ENCODE results near the gene IRF2.

DNA sequence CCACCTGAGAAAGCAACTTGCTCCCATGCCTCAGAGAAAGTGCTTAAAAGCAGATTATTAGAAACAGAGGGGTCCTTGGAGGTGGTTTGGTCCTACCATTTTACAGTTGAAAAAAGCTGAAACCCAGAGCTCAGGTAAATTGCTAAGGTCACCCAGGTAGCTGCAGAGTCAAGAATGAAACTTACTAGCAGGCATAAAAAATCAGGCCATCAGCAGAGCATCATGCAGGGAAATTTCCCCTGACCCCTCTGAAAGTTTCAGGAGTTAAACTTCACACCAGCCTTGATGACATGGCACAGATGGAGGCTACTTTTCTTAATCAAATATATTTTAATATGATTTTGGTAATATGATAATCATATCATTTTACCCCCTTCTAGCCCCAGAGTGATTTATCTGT is 70.3 kb downstream of the IRF2 start:
- TF ChIP-seq SPI1 (IDR thresholded peaks at IDR 0.05; ENCODE audit: low read depth, low read length): no peak
- no peak for TF ChIP-seq POLR2A (IDR thresholded peaks at IDR 0.05; ENCODE audit: low read depth, low read length)
- TF ChIP-seq POLR2AphosphoS5 (IDR thresholded peaks at IDR 0.05; ENCODE audit: low read depth, low read length): no peak
- TF ChIP-seq TAF1 (IDR thresholded peaks at IDR 0.05; ENCODE audit: low read depth, low read length): no peak
- no peak for TF ChIP-seq PAX5 (IDR thresholded peaks at IDR 0.05; ENCODE audit: insufficient read depth, low read length, severe bottlenecking)

Measured in GM12891 (cell line).